HG03060 (cell line): ENCODE measurements around the gene RPS27L.
"Not testable (repeated sequence)": the region's sequence is repeated elsewhere in the genome, so short reads cannot be mapped to it uniquely, and the experiment has no call there.

Experiments
- ATAC-seq: cut with Tn5 transposase; IDR thresholded peaks from one replicate; pipeline ENCODE4 v1.9.1; 2021; ENCODE audit warnings: low read depth, moderate number of reproducible peaks; ENCODE audit not compliant: unreplicated experiment

Gene RPS27L

GRCh38 chr15:63145426-63145825 lies 11.9 kb downstream of the RPS27L start:
- ATAC-seq, result no peak

- ATAC-seq, result no peak
Observed at GRCh38 chr15:63140936-63141335, 16.3 kb downstream of the RPS27L start.

- no peak for ATAC-seq
Observed at GRCh38 chr15:63136742-63137141, 20.5 kb downstream of the RPS27L start.

- ATAC-seq, result no peak
Observed at GRCh38 chr15:63135804-63136203, 21.5 kb downstream of the RPS27L start.

- no peak for ATAC-seq
Observed at GRCh38 chr15:63135281-63135680, 22.0 kb downstream of the RPS27L start.

GRCh38 chr15:63134245-63134985 lies 22.9 kb downstream of the RPS27L start:
- no peak for ATAC-seq

GRCh38 chr15:63133786-63134185 lies 23.5 kb downstream of the RPS27L start:
- no peak for ATAC-seq

- no peak for ATAC-seq
Observed at GRCh38 chr15:63126726-63127125, 30.6 kb downstream of the RPS27L start.

GRCh38 chr15:63124506-63124905 lies 32.8 kb downstream of the RPS27L start:
- ATAC-seq, result no peak

- ATAC-seq, result peak; percentile 81
Observed at GRCh38 chr15:63122002-63122875, 35.0 kb downstream of the RPS27L start.

GRCh38 chr15:63121382-63122001 lies 35.8 kb downstream of the RPS27L start, which contains the start of gene LACTB:
TSS of gene LACTB (plus strand) at chr15:63121861. CDS start at chr15:63121872, 11 bp downstream.
- no peak for ATAC-seq

GRCh38 chr15:63118854-63119253 lies 38.4 kb downstream of the RPS27L start:
- ATAC-seq, result no peak

GRCh38 chr15:63114465-63114864 lies 42.8 kb downstream of the RPS27L start:
- no peak for ATAC-seq

GRCh38 chr15:63112871-63113270 lies 44.4 kb downstream of the RPS27L start:
- no peak for ATAC-seq

- no peak for ATAC-seq
Observed at GRCh38 chr15:63111481-63111880, 45.8 kb downstream of the RPS27L start.

- no peak for ATAC-seq
Observed at GRCh38 chr15:63110428-63111026, 46.8 kb downstream of the RPS27L start.

- ATAC-seq, result no peak
Observed at GRCh38 chr15:63109920-63110319, 47.4 kb downstream of the RPS27L start.

- ATAC-seq, result no peak
Observed at GRCh38 chr15:63109498-63109897, 47.8 kb downstream of the RPS27L start.

- no peak for ATAC-seq
Observed at GRCh38 chr15:63107895-63108546, 49.3 kb downstream of the RPS27L start.

GRCh38 chr15:63105354-63105753 lies 51.9 kb downstream of the RPS27L start:
- not testable (repeated sequence) for ATAC-seq
